NCI-H345 treated with DMSO at 0.1 percent for 48 hours (cell line): Measurements from ENCODE around the gene HACD3.
"Not testable (repeated sequence)": the region's sequence is repeated elsewhere in the genome, so short reads cannot be mapped to it uniquely, and the experiment has no call there.

Experiments
- DNase-seq: peaks from one replicate; lab custom pipeline; 2025; ENCODE audit not compliant: unreplicated experiment; lab: John Stamatoyannopoulos, UW

Gene HACD3

GRCh38 chr15:65595960-65596359, 65.7 kb downstream of the HACD3 start:
- DNase-seq, result no peak

DNA sequence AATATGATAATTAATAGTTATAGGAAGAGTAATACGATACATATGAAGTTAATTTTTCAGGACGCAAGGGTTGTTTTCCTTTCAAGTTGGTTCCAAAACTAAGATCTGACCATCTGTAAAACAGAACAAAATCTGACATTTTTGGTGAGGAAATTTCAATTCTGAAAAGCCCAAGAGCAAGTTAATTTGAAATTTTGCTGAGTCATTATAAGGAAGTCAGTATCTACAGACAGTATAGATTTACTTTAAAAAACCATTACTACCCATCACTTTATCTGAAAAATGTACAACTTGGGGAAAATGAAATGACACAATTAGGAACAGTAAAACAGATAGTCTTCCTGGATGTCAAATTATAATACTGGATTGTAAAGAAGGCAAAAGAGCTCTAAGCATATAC, 68.2 kb downstream of the HACD3 start:
- no peak for DNase-seq

- DNase-seq, result no peak
Measured at GRCh38 chr15:65599677-65600076, 69.4 kb downstream of the HACD3 start.

- DNase-seq, result no peak
Measured at GRCh38 chr15:65603134-65603533, 72.9 kb downstream of the HACD3 start.

DNA sequence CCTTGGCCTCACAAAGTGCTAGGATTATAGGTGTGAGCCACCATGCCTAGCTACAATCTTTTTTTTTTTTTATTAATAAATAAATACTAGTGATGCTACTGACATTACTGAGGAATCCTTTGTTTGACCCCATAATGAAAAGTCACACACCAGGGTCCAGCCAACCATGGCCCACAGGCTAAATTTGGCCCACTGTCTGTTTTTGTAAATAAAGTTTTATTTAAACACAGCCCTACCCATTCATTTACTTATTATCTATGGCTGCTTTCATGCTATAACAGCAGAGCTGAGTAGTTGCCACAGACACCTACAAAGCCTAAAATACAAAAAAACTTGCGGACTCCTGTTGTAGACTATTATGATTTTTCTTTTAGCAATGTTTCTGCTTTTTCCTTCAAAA, 73.3 kb downstream of the HACD3 start:
- DNase-seq, result no peak

DNA sequence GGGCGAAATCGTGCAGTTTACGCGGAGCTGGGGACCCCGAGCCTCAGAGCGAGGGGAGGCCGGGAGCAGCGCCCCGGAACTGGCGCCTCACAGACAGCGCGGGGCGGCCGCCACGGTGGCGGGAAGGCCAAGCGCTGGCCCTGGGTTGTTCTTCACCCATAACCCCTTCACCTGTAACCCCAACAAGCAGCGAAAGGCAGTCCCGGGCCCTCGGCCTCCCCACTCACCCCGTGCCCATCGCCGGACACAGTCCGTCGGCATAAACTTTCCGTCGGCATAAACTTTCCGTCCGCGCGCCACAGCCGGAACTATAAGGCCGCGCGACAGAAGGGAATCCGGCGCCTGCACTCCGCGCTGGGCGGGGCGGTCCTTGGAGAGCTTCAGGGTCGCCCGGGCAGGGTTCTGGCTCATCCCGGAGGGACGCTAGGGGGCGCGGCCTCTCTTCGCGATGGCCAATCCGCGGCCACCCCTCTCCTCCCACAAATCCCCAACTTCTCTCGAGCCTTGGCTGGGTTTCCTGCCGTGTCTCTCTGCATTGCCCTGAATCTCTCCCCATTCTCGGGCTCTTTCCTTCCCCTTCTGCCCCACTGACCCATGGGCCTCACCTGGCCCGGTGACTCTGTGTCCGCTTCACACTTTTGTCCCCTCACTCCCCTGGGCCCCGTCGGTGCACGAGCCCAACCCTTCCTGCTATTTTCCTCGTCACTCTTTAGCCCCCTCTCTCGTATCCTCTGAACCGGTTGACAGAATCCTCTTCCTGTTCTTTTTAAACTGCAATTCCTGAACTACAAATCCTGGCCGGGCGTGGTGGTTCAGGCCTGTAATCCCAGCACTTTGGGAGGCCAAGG, 80.8 kb downstream of the HACD3 start, which contains the start of gene INTS14:
INTS14 (minus strand) TSS at position 261 of the 848 bp plus-strand sequence. CDS start 3,751 bp downstream, outside the sequence.
- DNase-seq, result peak; percentile 91

- DNase-seq, result no peak
Measured at GRCh38 chr15:65611888-65612615, 81.8 kb downstream of the HACD3 start.

DNA sequence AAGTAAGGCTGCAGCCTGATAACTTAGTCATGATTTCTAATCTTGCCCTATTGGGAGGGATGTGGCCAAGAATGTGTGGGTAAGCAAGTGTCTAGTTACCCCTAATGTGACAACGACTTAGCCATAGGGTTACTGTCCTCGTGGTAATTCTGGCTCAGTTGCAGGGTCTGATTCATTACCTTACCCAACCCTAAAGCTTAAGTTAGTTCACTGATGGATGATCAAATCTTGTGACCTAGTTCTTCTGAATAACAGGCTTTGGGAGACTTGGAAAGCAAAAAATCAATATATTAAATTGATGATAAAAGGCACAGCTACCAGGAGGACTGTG, 82.3 kb downstream of the HACD3 start:
- no peak for DNase-seq

DNA sequence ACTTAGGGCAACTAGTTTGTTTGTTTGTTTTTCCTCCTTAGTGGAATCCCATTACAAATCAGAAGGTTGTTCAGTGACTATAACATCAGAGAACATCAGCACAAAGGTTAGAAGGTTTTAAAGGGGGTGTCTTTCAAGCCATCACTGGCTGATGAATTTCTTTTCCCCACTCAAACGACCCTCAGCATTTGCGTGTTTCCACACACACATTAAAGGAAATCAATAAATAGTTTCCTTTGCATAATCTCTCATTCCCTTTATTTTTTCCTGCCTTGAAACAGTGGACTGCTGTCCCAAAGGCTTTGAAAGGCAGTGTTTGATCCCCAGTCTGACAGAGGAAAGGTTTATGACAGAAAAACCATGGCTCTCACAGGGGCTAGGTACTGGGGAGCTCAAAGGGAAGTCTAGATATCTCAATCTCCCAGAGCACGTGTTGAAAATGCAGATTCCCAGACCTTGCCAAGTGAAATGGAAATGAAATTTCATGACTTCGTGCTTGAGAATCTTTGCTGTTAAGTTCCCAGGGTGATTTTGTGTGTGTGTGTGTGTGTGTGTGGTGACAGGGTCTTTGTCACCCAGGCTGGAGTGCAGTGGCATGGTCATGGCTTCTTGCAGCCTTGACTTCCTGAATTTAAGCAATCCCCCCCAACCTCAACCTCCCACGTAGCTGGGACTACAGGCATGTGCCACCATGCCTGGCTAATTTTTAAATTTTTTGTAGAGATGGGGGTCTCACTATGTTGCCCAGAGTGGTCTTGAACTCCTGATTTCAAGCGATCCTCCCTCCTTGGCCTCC, 82.9 kb downstream of the HACD3 start:
- no peak for DNase-seq

GRCh38 chr15:65615887-65616286, 85.6 kb downstream of the HACD3 start:
- DNase-seq, result not testable (repeated sequence)

DNA sequence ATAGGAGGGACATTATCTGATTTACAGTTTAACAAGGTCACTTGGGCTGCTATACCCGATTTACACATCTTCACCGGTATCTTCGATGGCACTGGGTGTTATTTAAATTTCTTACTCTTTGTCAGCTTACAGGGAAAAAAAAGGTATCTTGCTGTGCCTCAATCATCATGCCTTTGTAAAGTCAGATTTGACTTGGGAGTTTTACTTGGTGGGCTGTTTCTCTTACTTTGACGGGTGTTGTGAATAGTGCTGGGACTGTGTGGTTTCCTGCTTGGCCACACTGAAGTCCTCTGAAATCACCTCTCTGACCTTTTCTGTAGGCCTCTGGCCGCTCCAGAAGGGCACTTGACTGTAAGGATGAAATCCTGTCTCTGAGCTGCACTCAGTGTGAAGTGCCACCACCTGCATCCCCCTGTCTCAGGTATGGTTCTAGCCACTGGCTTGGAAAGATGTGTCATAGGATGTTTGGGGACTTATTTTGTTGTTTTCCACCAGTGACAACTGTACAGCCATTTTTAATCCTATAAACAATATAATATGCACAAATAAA, 88.4 kb downstream of the HACD3 start:
- no peak for DNase-seq

- DNase-seq, result no peak
Measured at GRCh38 chr15:65619626-65620290, 89.5 kb downstream of the HACD3 start.

- DNase-seq, result no peak
Measured at GRCh38 chr15:65620833-65621232, 90.6 kb downstream of the HACD3 start.

DNA sequence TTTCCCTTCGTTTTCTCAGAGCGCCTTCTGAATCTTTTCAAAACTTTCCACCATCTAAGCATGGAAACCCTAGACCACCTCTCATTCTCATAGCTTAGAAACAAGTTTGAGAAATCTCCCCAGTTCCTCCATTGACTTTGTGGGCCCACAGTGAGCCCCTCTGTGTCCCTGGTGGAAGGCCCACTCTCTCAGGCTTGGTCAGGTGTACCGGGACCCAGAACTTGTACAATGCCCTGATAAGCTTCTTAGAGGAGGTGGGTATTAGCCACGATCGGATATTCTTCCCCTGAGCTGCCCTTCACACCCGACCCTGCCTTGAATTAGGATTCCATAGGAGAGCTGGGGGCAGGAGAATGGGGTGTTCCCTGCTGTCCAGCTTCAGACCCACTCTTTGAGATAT, 91.4 kb downstream of the HACD3 start, which contains the start of gene SLC24A1:
SLC24A1 (plus strand) TSS at position 301 of the 400 bp plus-strand sequence. CDS start 2,143 bp downstream, outside the sequence.
- DNase-seq, result no peak

DNA sequence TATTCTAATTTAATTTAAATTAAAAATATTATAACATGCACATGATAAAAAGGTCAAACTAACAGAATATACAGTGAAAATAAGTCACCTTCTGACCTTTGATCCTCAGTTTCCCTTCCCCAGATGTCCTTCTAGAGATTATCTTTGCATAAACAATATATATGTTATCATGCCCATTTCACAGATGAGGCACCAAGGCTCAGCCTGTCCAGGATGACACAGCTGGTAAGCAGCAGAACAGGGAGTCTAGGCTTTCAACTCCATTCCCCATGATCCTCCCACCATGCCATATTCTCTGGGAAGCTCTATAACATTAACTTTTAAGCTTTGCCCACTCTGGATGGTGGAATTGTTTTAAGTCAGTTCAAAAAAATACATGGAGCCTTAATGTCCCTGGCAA, 92.8 kb downstream of the HACD3 start:
- DNase-seq, result no peak

GRCh38 chr15:65626856-65627255, 96.6 kb downstream of the HACD3 start:
- no peak for DNase-seq
